Kidney (tissue), 14 donors: ENCODE results near the gene PDGFD. TPM values are rescaled to one million over a fixed set of nuclear protein-coding genes. Genes with fewer than 3 reads are reported as not detected.
A peak's percentile ranks its signal among the peaks of the same experiment; 100 is the strongest.

Experiments used
- DNase-seq, 5 donors: peaks; one replicate each; pipeline ENCODE4 v3.0.0-alpha.2; 2013 to 2020
- FAIRE-seq: peaks from 2 replicates; lab custom pipeline; 2012; peaks lifted over from hg19 to GRCh38; lab: Jason Lieb, UNC
- H3K27ac ChIP-seq, 2 donors: one replicate each; pipeline ENCODE4 v1.7.0; 2013; ENCODE audit warnings: low read depth in 2 of 2, low read length in 2 of 2, inconsistent platforms in 1 of 2
- H3K27me3 ChIP-seq: one replicate; pipeline ENCODE4 v1.7.1; 2013; ENCODE audit warnings: low read length, inconsistent platforms; ENCODE audit not compliant: control insufficient read depth, insufficient read depth
- H3K36me3 ChIP-seq, 3 donors: one replicate each; pipeline versions ENCODE4 v1.7.0 to v1.7.1; 2013; ENCODE audit warnings: low read length in 3 of 3, control low read depth in 1 of 3, inconsistent platforms in 1 of 3; ENCODE audit not compliant: insufficient read depth in 3 of 3, control insufficient read depth in 2 of 3
- H3K4me1 ChIP-seq, 3 donors: one replicate each; pipeline versions ENCODE4 v1.7.0 to v1.7.1; 2013; ENCODE audit warnings: low read length in 3 of 3, inconsistent platforms in 1 of 3, low read depth in 1 of 3; ENCODE audit not compliant: control insufficient read depth in 2 of 3, insufficient read depth in 2 of 3
- H3K4me3 ChIP-seq, 3 donors: one replicate each; pipeline versions ENCODE4 v1.7.0 to v1.8.1; 2013; ENCODE audit warnings: low read length in 3 of 3, control low read depth in 1 of 3, inconsistent platforms in 1 of 3
- H3K9ac ChIP-seq, 3 donors: one replicate each; pipeline versions ENCODE4 v1.7.0 to v1.7.1; 2013; ENCODE audit warnings: low read length in 3 of 3, control low read depth in 1 of 3, inconsistent platforms in 1 of 3
- H3K9me3 ChIP-seq, 3 donors: one replicate each; pipeline versions ENCODE4 v1.7.0 to v1.7.1; 2013; ENCODE audit warnings: low read length in 3 of 3, control low read depth in 1 of 3, inconsistent platforms in 1 of 3; ENCODE audit not compliant: control insufficient read depth in 2 of 3, insufficient read depth in 1 of 3
- intact Hi-C: fragments of 100-400 bp; cut with DNase I; formaldehyde crosslinking; loops from one replicate; pipeline ENCODE4 v1.11.1; 2022
- polyA plus RNA-seq: library from polyadenylated mRNA; stranded (reverse); fragments of 350-450 nt; fragmentation: Illumina TruSeq; extraction: RNeasy Lipid Tissue Mini Kit (QIAGEN cat#74804); gene quantifications from one replicate; pipeline ENCODE4 v1.2.3, GENCODE V29; 2014; ENCODE audit warnings: low read depth, low replicate concordance; ENCODE audit not compliant: insufficient read depth
- total RNA-seq: library from RNA; stranded (reverse); fragmentation: NEBNext Ultra II Directional; extraction: Animal tissue kit (Norgen Biotek cat#: 25700); gene quantifications from one replicate; pipeline ENCODE4 v1.2.1, GENCODE V29; 2021
- TF ChIP-seq, protein P1 (sequence below): IDR thresholded peaks from 3 replicates; pipeline ENCODE4 v1.5.1; 2012; ENCODE audit warnings: mild to moderate bottlenecking, moderate library complexity, borderline replicate concordance; ENCODE audit not compliant: insufficient read depth; ENCODE audit errors: extremely low read depth
- donor health status: control.
- donor health status: control.
- donor health status: control.
- donor health status: control.
- donor health status: control.
- donor health status: DM: yes; HTN: yes; CAD: no.
- donor health status: Normal renal cell carcinoma (clear cell type).

PDGFD gene
- total and polyA plus RNA-seq, 2 donors from 2014 or later, result 5.3 to 12.2 TPM

DNA sequence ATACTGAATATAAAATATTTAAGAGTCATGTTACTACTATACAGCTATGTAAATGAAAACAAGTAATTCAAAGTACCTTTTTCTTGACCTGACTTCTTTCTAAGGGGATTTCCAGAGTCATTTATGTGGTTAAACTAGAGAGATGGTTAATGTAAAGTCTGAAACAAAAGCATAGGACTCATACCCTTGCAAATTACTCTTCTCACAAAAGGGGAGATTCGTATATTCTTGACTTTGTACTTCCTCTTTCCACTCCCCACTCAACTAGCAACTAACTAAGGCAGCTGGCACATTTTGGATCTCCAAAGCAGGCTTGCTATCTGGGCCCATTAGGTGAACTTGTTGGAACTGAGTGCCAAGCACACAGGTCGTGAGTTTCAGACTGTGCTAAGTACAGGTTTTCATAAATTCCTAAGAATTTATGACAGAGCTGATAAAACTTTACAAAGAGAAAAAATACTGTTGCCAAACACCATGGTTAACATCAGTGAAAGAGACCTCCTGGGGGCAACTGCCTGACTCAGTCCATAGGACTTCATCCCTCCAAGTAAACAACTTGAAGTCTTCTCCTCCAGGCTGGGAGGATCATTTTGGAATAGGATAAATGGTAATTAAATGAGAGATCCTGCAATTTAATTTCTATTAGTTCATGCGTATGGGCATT, 204.5 kb downstream of the PDGFD start:
- no peak overlapping the region for H3K9ac ChIP-seq
- no peaks in the 10 kb centered on the region for H3K27me3 ChIP-seq
- DNase-seq (no peak), FAIRE-seq (no peak)
- H3K27ac ChIP-seq, result no peak overlapping the region
- TF ChIP-seq, protein P1, sequence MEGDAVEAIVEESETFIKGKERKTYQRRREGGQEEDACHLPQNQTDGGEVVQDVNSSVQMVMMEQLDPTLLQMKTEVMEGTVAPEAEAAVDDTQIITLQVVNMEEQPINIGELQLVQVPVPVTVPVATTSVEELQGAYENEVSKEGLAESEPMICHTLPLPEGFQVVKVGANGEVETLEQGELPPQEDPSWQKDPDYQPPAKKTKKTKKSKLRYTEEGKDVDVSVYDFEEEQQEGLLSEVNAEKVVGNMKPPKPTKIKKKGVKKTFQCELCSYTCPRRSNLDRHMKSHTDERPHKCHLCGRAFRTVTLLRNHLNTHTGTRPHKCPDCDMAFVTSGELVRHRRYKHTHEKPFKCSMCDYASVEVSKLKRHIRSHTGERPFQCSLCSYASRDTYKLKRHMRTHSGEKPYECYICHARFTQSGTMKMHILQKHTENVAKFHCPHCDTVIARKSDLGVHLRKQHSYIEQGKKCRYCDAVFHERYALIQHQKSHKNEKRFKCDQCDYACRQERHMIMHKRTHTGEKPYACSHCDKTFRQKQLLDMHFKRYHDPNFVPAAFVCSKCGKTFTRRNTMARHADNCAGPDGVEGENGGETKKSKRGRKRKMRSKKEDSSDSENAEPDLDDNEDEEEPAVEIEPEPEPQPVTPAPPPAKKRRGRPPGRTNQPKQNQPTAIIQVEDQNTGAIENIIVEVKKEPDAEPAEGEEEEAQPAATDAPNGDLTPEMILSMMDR, result no peak
- H3K4me3 ChIP-seq, result no peak overlapping the region
- no peaks in the 10 kb centered on the region for H3K4me1 ChIP-seq
- H3K9me3 ChIP-seq, result no peaks in the 10 kb centered on the region
- H3K36me3 ChIP-seq, result no peaks in the 10 kb centered on the region
- intact Hi-C loops, result no loop called here

DNA sequence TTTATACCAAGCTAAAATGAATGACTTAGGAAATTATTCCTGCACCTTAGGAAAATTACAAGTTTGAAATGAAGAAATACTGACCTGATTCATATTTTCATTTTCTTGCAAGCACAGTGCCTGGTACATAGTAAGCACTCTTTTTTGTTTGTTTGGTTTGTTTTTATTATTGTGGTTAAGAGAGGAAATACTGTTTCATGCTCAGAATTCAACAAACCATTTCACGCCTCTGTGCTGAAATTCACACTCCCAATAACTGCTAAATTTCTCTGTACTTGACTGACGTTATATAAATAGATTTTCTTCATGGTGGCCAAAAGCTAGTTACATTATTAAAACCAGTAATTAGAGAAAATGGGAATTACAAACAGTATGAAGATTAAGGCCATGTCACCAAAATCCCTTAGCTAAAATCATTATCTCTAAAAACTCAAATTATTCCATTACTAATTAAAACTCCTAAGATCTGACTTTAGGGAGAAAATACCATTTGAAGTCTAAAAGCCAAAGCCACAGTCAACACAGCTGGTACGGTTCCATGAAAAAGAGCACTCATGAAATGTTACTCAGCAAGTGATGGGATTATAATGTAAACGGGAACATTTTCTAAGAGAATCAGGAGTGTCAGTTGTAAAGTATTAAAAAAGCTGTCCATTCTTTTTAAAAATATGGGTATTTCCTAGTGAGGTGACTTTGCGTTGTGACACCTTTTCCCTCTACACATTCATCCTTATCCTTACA, 205.3 kb downstream of the PDGFD start:
- Histone ChIP-seq H3K9me3 (no peaks in the 10 kb centered on the region), H3K4me3 (no peak overlapping the region), H3K27ac (no peak overlapping the region), H3K4me1 (no peaks in the 10 kb centered on the region), H3K36me3 (no peaks in the 10 kb centered on the region), H3K27me3 (no peaks in the 10 kb centered on the region), H3K9ac (no peak overlapping the region)
- FAIRE-seq, result no peak
- intact Hi-C loops, result no loop called here
- no peak for DNase-seq
- TF ChIP-seq, protein P1, result no peak

DNA sequence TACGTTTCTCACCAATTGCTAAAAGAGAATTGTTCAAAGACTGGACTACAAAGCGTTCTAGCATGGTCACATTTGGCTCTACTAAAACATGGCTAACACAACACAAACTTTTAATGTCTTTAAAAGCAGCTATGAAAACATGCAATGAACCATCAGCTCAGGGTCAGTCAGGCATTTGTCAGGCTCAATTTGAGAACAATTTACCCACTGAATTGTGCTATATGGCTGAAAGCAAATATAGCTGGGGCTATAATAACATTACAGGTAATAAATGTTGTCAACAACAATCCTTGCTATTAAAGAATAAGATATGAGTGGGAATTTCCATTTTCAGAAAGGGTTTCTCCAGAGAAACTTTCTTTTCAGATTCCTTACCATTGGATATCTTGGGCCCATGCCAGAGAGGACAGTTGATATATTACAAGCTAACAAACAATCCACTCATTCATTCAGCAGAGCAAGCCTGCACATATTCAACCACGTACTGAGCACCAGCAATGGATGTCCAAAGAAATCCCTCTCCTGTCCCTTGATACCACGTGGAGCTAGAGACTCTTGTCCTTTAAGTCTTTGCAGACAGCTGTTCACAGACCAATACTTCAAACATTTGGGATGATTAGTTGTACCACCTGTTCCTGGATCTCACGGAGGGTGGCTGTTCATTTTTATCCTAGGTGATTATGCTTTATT, 210.0 kb downstream of the PDGFD start:
- H3K4me3 ChIP-seq, result no peak overlapping the region
- FAIRE-seq, result no peak
- intact Hi-C loops, result no loop called here

More for the DNA sequence above, 210.0 kb downstream of the PDGFD start:
- Histone ChIP-seq H3K27me3 (no peaks in the 10 kb centered on the region), H3K9ac (no peak overlapping the region), H3K9me3 (no peaks in the 10 kb centered on the region), H3K4me1 (no peaks in the 10 kb centered on the region), H3K27ac (no peak overlapping the region), H3K36me3 (no peaks in the 10 kb centered on the region)
- peak in 2 of 5 donors; percentile 55 to 59 for DNase-seq
- TF ChIP-seq, protein P1, result no peak
